ENCODE results near the gene EPC1.

- TF ChIP-seq EZH2 (IDR thresholded peaks at IDR 0.05; ENCODE audit: insufficient read depth, poor library complexity, severe bottlenecking): no peak
- TF ChIP-seq EZH2phosphoT487 (IDR thresholded peaks at IDR 0.05; ENCODE audit: insufficient read depth, low read depth): no peak
Observed at GRCh38 chr10:32337350-32337749, 9.6 kb downstream of the EPC1 start.

Data from GM23248 (cell line).